Measurements from ENCODE around the gene SDF2L1.
"Not testable (repeated sequence)": the region's sequence is repeated elsewhere in the genome, so short reads cannot be mapped to it uniquely, and the experiment has no call there.

Gene SDF2L1

GRCh38 chr22:21637450-21637849 is 4.7 kb upstream of the SDF2L1 start:
- not testable (repeated sequence) for DNase-seq

- no peak for DNase-seq
These were observed 2.7 kb upstream of the SDF2L1 start for GRCh38 chr22:21639359-21639758.

GRCh38 chr22:21640810-21641209 is 1.3 kb upstream of the SDF2L1 start:
- DNase-seq, result no peak

GRCh38 chr22:21641417-21641788 is 699 bp upstream of the SDF2L1 start:
- DNase-seq, result peak; percentile 24

- peak; percentile 43 for DNase-seq
These were observed 714 bp downstream of the SDF2L1 start for GRCh38 chr22:21642584-21643448.

- DNase-seq, result no peak
These were observed 1.6 kb downstream of the SDF2L1 start for GRCh38 chr22:21643533-21644357.

GRCh38 chr22:21645513-21645912 is 3.4 kb downstream of the SDF2L1 start:
- not testable (repeated sequence) for DNase-seq

GRCh38 chr22:21646608-21647590 is 4.8 kb downstream of the SDF2L1 start:
- DNase-seq, result peak; percentile 51

- no peak for DNase-seq
These were observed 8.2 kb downstream of the SDF2L1 start for GRCh38 chr22:21650280-21650679.

GRCh38 chr22:21650823-21651520 is 8.9 kb downstream of the SDF2L1 start:
- peak; percentile 19 for DNase-seq

GRCh38 chr22:21651521-21652009 is 9.5 kb downstream of the SDF2L1 start:
- no peak for DNase-seq

GRCh38 chr22:21652010-21652546 is 10.0 kb downstream of the SDF2L1 start:
- peak; percentile 74 for DNase-seq

- no peak for DNase-seq
These were observed 10.7 kb downstream of the SDF2L1 start for GRCh38 chr22:21652547-21653545.

GRCh38 chr22:21657020-21657359 is 14.9 kb downstream of the SDF2L1 start:
- no peak for DNase-seq

- DNase-seq, result peak; percentile 79
These were observed 15.4 kb downstream of the SDF2L1 start for GRCh38 chr22:21657360-21658032.

- DNase-seq, result no peak
These were observed 17.9 kb downstream of the SDF2L1 start for GRCh38 chr22:21659864-21660525.

- DNase-seq, result no peak
These were observed 18.8 kb downstream of the SDF2L1 start for GRCh38 chr22:21660904-21661303.

GRCh38 chr22:21661991-21662390 is 19.9 kb downstream of the SDF2L1 start:
- no peak for DNase-seq

- no peak for DNase-seq
These were observed 21.6 kb downstream of the SDF2L1 start for GRCh38 chr22:21663738-21664137.

Data from RPMI8226 (cell line).